Measurements from ENCODE around the gene CABYR.

Gene CABYR

GRCh38 chr18:24185805-24186204 is 46.9 kb downstream of the CABYR start:
- TF ChIP-seq CEBPB (IDR thresholded peaks at IDR 0.05) (no peak), REST (IDR thresholded peaks at IDR 0.05; ENCODE audit: low read depth) (no peak), FOXM1 (IDR thresholded peaks at IDR 0.05; ENCODE audit: borderline replicate concordance, low read depth) (no peak), EGR1 (IDR thresholded peaks at IDR 0.05) (no peak), USF1 (IDR thresholded peaks at IDR 0.05) (no peak), TCF12 (IDR thresholded peaks at IDR 0.05; ENCODE audit: low read depth) (no peak), ZBTB7A (IDR thresholded peaks at IDR 0.05; ENCODE audit: low read depth) (no peak), YY1 (IDR thresholded peaks at IDR 0.05; ENCODE audit: low read depth) (no peak), RAD21 (IDR thresholded peaks at IDR 0.05; ENCODE audit: low read depth) (no peak), CREB1 (IDR thresholded peaks at IDR 0.05; ENCODE audit: low read depth) (no peak), MAX (IDR thresholded peaks at IDR 0.05) (no peak)

GRCh38 chr18:24187049-24187448 is 48.2 kb downstream of the CABYR start:
- no peak for TF ChIP-seq NFIC (IDR thresholded peaks at IDR 0.05)

- no peak for TF ChIP-seq ZBTB7A (IDR thresholded peaks at IDR 0.05; ENCODE audit: low read depth)
- TF ChIP-seq FOXM1 (IDR thresholded peaks at IDR 0.05; ENCODE audit: borderline replicate concordance, low read depth), result no peak
Observed at GRCh38 chr18:24187689-24188088, 48.8 kb downstream of the CABYR start.

- no peak for TF ChIP-seq FOXM1 (IDR thresholded peaks at IDR 0.05; ENCODE audit: borderline replicate concordance, low read depth)
- no peak for TF ChIP-seq TAF1 (IDR thresholded peaks at IDR 0.05; ENCODE audit: low read depth)
- TF ChIP-seq USF1 (IDR thresholded peaks at IDR 0.05), result no peak
- no peak for TF ChIP-seq REST (IDR thresholded peaks at IDR 0.05; ENCODE audit: low read depth)
- TF ChIP-seq EP300 (IDR thresholded peaks at IDR 0.05; ENCODE audit: borderline replicate concordance), result no peak
- no peak for TF ChIP-seq ZBTB7A (IDR thresholded peaks at IDR 0.05; ENCODE audit: low read depth)
- no peak for TF ChIP-seq NFIC (IDR thresholded peaks at IDR 0.05)
- no peak for TF ChIP-seq CREB1 (IDR thresholded peaks at IDR 0.05; ENCODE audit: low read depth)
- no peak for TF ChIP-seq TEAD4 (IDR thresholded peaks at IDR 0.05)
- TF ChIP-seq YY1 (IDR thresholded peaks at IDR 0.05; ENCODE audit: low read depth), result no peak
- TF ChIP-seq EGR1 (IDR thresholded peaks at IDR 0.05), result no peak
- no peak for TF ChIP-seq RAD21 (IDR thresholded peaks at IDR 0.05; ENCODE audit: low read depth)
- TF ChIP-seq CEBPB (IDR thresholded peaks at IDR 0.05), result no peak
- no peak for TF ChIP-seq MAX (IDR thresholded peaks at IDR 0.05)
Observed at GRCh38 chr18:24188120-24188519, 49.3 kb downstream of the CABYR start.

GRCh38 chr18:24189007-24189528 is 50.2 kb downstream of the CABYR start:
- TF ChIP-seq CREB1 (IDR thresholded peaks at IDR 0.05; ENCODE audit: low read depth), result peak; percentile 35; the same call in 1 of the 2 replicates
- no peak for TF ChIP-seq ZBTB7A (IDR thresholded peaks at IDR 0.05; ENCODE audit: low read depth)

GRCh38 chr18:24189664-24190346 is 50.9 kb downstream of the CABYR start:
- TF ChIP-seq YY1 (IDR thresholded peaks at IDR 0.05; ENCODE audit: low read depth) (no peak), CREB1 (IDR thresholded peaks at IDR 0.05; ENCODE audit: low read depth) (no peak), REST (IDR thresholded peaks at IDR 0.05; ENCODE audit: low read depth) (no peak), USF1 (IDR thresholded peaks at IDR 0.05) (no peak), TAF1 (IDR thresholded peaks at IDR 0.05; ENCODE audit: low read depth) (no peak), MAX (IDR thresholded peaks at IDR 0.05) (peak; percentile 31; the same call in 1 of the 2 replicates), EP300 (IDR thresholded peaks at IDR 0.05; ENCODE audit: borderline replicate concordance) (no peak), CEBPB (IDR thresholded peaks at IDR 0.05) (no peak), RAD21 (IDR thresholded peaks at IDR 0.05; ENCODE audit: low read depth) (no peak), EGR1 (IDR thresholded peaks at IDR 0.05) (no peak), TEAD4 (IDR thresholded peaks at IDR 0.05) (peak; percentile 45; the same call in 1 of the 2 replicates), TCF12 (IDR thresholded peaks at IDR 0.05; ENCODE audit: low read depth) (no peak), FOXM1 (IDR thresholded peaks at IDR 0.05; ENCODE audit: borderline replicate concordance, low read depth) (no peak), ZBTB7A (IDR thresholded peaks at IDR 0.05; ENCODE audit: low read depth) (no peak), NFIC (IDR thresholded peaks at IDR 0.05) (no peak)

All from Ishikawa (cell line).